Peyer's patch (tissue), 4 donors: ENCODE measurements around the gene SPRED2.

Source experiments
- POLR2A ChIP-seq, 2 donors: fragments of 450-650 bp; IDR thresholded peaks; one replicate each; pipeline ENCODE4 v1.5.1; 2017; ENCODE audit warnings: antibody characterized with exemption in 2 of 2, mild to moderate bottlenecking in 2 of 2, moderate library complexity in 2 of 2
- TF ChIP-seq, protein P1 (sequence below), 6 experiments: fragments of 450-650 bp in 4 of 6; fragments of 200-600 bp in 2 of 6; sonication (generic) in 1 of 6; IDR thresholded peaks; one replicate each; pipeline ENCODE4 v1.5.1; 2017 to 2019; ENCODE audit warnings: antibody characterized with exemption in 6 of 6, mild to moderate bottlenecking in 3 of 6, moderate library complexity in 1 of 6

DNA sequence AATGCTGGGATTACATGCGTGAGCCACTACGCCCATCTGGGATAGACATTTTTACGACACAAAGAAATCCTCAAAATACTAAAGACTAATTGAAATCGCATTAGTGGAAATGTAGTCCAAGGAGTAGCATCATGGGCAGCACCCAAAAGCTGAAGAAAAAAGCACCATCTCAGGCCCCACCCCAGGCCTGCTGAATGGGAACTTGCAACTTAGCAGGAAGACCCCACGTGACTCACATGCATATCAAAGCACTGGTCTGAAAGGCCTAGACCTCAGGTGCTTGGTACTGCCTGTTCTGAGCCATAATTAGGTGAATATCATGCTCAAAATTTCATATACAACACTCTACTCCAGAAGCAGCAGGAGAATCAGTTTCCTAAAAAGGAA is 28.9 kb downstream of the SPRED2 start:
- TF ChIP-seq POLR2A (IDR thresholded peaks at IDR 0.05): no peak
- TF ChIP-seq, protein P1, sequence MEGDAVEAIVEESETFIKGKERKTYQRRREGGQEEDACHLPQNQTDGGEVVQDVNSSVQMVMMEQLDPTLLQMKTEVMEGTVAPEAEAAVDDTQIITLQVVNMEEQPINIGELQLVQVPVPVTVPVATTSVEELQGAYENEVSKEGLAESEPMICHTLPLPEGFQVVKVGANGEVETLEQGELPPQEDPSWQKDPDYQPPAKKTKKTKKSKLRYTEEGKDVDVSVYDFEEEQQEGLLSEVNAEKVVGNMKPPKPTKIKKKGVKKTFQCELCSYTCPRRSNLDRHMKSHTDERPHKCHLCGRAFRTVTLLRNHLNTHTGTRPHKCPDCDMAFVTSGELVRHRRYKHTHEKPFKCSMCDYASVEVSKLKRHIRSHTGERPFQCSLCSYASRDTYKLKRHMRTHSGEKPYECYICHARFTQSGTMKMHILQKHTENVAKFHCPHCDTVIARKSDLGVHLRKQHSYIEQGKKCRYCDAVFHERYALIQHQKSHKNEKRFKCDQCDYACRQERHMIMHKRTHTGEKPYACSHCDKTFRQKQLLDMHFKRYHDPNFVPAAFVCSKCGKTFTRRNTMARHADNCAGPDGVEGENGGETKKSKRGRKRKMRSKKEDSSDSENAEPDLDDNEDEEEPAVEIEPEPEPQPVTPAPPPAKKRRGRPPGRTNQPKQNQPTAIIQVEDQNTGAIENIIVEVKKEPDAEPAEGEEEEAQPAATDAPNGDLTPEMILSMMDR (IDR thresholded peaks at IDR 0.05): no peak
